A549 (cell line): ENCODE data around the gene PTBP2. TPM values are rescaled to one million over a fixed set of nuclear protein-coding genes. Genes with fewer than 3 reads are reported as not detected.

Source experiments
- ATAC-seq, 2 experiments: fragments of 200-7000 bp in 1 of 2; fragments of >200 bp in 1 of 2; cut with Nextera tagmentation in 1 of 2; cut with Tn5 transposase in 1 of 2; 3 replicates each; pipeline versions ENCODE4 v1.8.0 to v1.9.1; 2018 to 2020; ENCODE audit warnings: mild to moderate bottlenecking in 1 of 2, moderate library complexity in 1 of 2
- CTCF ChIA-PET: fragments of 300-600 bp; sonication (Branson Sonifier 250); formaldehyde crosslinking; extraction: SDS; loops from one replicate; lab custom pipeline; 2021; ENCODE audit warnings: antibody characterized with exemption, inconsistent platforms; lab: Yijun Ruan, JAX
- POLR2A ChIA-PET: fragments of 350-600 bp; formaldehyde crosslinking; extraction: SDS; loops from one replicate; lab custom pipeline; 2021; ENCODE audit warnings: antibody characterized with exemption, inconsistent platforms; lab: Yijun Ruan, JAX
- DNase-seq, 2 experiments: peaks; one replicate each; pipeline versions ENCODE4 v3.0.0 to v3.0.0-alpha.2; 2011 to 2016; ENCODE audit warnings: low read depth in 1 of 2, low spot score in 1 of 2
- FAIRE-seq: peaks from 2 replicates; lab custom pipeline; 2011; peaks lifted over from hg19 to GRCh38; lab: Jason Lieb, UNC
- H3K27ac ChIP-seq, 2 experiments: fragments of >200 bp; sonication (Bioruptor Twin); formaldehyde crosslinking; 3 replicates each; pipeline ENCODE4 v1.5.1; 2016 to 2017
- H3K4me1 ChIP-seq: fragments of >200 bp; sonication (Bioruptor Twin); formaldehyde crosslinking; 3 replicates; pipeline ENCODE4 v1.6.1; 2016
- H3K4me2 ChIP-seq: fragments of >200 bp; sonication (Bioruptor Twin); formaldehyde crosslinking; 3 replicates; pipeline ENCODE4 v1.6.1; 2016
- H3K4me3 ChIP-seq: fragments of >200 bp; sonication (Bioruptor Twin); formaldehyde crosslinking; 3 replicates; pipeline ENCODE4 v1.5.1; 2016
- H3K9me3 ChIP-seq: fragments of >200 bp; sonication (Bioruptor Twin); formaldehyde crosslinking; 3 replicates; pipeline ENCODE4 v1.6.1; 2016
- BCL3 ChIP-seq: fragments of >200 bp; sonication (Bioruptor Twin); formaldehyde crosslinking; IDR thresholded peaks from 3 replicates; pipeline ENCODE4 v1.6.1; 2016
- CBX8 ChIP-seq: fragments of 200-600 bp; sonication (generic); IDR thresholded peaks from 2 replicates; pipeline ENCODE4 v1.6.1; 2016
- CHD4 ChIP-seq: fragments of 200-600 bp; sonication (generic); IDR thresholded peaks from 2 replicates; pipeline ENCODE4 v1.6.1; 2016; ENCODE audit warnings: antibody characterized with exemption, mild to moderate bottlenecking, borderline replicate concordance
- E2F6 ChIP-seq: IDR thresholded peaks from 2 replicates; pipeline ENCODE4 v1.6.1; 2012; ENCODE audit warnings: low read depth, borderline replicate concordance
- EHF ChIP-seq: fragments of 250-450 bp; sonication (Bioruptor Pico); IDR thresholded peaks from 2 replicates; pipeline ENCODE4 v1.5.0; 2020; ENCODE audit warnings: mild to moderate bottlenecking
- ESRRA ChIP-seq: fragments of 150-350 bp; IDR thresholded peaks from 2 replicates; pipeline ENCODE4 v1.6.1; 2014; ENCODE audit warnings: mild to moderate bottlenecking, low read length, borderline replicate concordance
- FOSL2 ChIP-seq, 2 experiments: fragments of 450-650 bp in 1 of 2; fragments of >200 bp in 1 of 2; sonication (Bioruptor Twin) in 1 of 2; formaldehyde crosslinking; IDR thresholded peaks; 2 replicates each; pipeline versions ENCODE4 v1.5.0 to v1.6.1; 2016 to 2020; ENCODE audit warnings: mild to moderate bottlenecking in 1 of 2, moderate library complexity in 1 of 2
- GATA3 ChIP-seq: IDR thresholded peaks from 2 replicates; pipeline ENCODE4 v1.6.1; 2012; ENCODE audit warnings: borderline replicate concordance
- HEYL ChIP-seq: fragments of 250-450 bp; sonication (Bioruptor Pico); IDR thresholded peaks from 2 replicates; pipeline ENCODE4 v1.8.0; 2021; ENCODE audit warnings: mild to moderate bottlenecking, moderate library complexity
- HOXA7 ChIP-seq: fragments of 250-450 bp; sonication (Bioruptor Pico); IDR thresholded peaks from 2 replicates; pipeline ENCODE4 v1.5.0; 2020; ENCODE audit warnings: mild to moderate bottlenecking, moderate library complexity
- HOXB5 ChIP-seq: fragments of 250-450 bp; sonication (Bioruptor Pico); IDR thresholded peaks from 2 replicates; pipeline ENCODE4 v1.5.0; 2020; ENCODE audit warnings: mild to moderate bottlenecking, moderate library complexity
- JUNB ChIP-seq: fragments of >200 bp; sonication (Bioruptor Twin); formaldehyde crosslinking; IDR thresholded peaks from 2 replicates; pipeline ENCODE4 v1.6.1; 2016
- KDM1A ChIP-seq: fragments of 200-600 bp; sonication (generic); IDR thresholded peaks from 2 replicates; pipeline ENCODE4 v1.6.1; 2016; ENCODE audit warnings: low read depth, mild to moderate bottlenecking
- KDM5A ChIP-seq: fragments of 200-600 bp; sonication (generic); IDR thresholded peaks from 2 replicates; pipeline ENCODE4 v1.6.1; 2016; ENCODE audit warnings: antibody characterized with exemption, mild to moderate bottlenecking
- MYC ChIP-seq: IDR thresholded peaks from 2 replicates; pipeline ENCODE4 v1.6.1; 2012; ENCODE audit warnings: mild to moderate bottlenecking, inconsistent platforms, low read length, improper control_type of control experiment, borderline replicate concordance
- NFE2L2 ChIP-seq: fragments of 150-350 bp; conservative IDR thresholded peaks from 2 replicates; pipeline ENCODE4 v1.6.1; 2014; ENCODE audit warnings: low read length
- POLR2A ChIP-seq: IDR thresholded peaks from 2 replicates; pipeline ENCODE4 v1.6.1; 2012; ENCODE audit warnings: mild to moderate bottlenecking, low read length
- RNF2 ChIP-seq: fragments of 200-600 bp; sonication (generic); IDR thresholded peaks from 2 replicates; pipeline ENCODE4 v1.6.1; 2016; ENCODE audit warnings: low read depth, mild to moderate bottlenecking, antibody characterized with exemption, moderate library complexity, borderline replicate concordance
- SMC3 ChIP-seq: fragments of >200 bp; sonication (Bioruptor Twin); formaldehyde crosslinking; IDR thresholded peaks from 3 replicates; pipeline ENCODE4 v1.6.1; 2018; ENCODE audit warnings: inconsistent platforms
- TFCP2L1 ChIP-seq: fragments of 250-450 bp; sonication (Bioruptor Pico); IDR thresholded peaks from 2 replicates; pipeline ENCODE4 v1.5.0; 2021; ENCODE audit warnings: mild to moderate bottlenecking
- ZC3H11A ChIP-seq: fragments of 450-650 bp; IDR thresholded peaks from 2 replicates; pipeline ENCODE4 v1.6.1; 2014; ENCODE audit warnings: antibody characterized with exemption, mild to moderate bottlenecking
- ZSCAN20 ChIP-seq: fragments of 250-450 bp; sonication (Bioruptor Pico); IDR thresholded peaks from 2 replicates; pipeline ENCODE4 v1.8.0; 2022; ENCODE audit warnings: mild to moderate bottlenecking, moderate library complexity
- WGBS: methylation state at CpG from one replicate; pipeline ENCODE4 v1.1.6; 2017; ENCODE audit errors: missing lambda C conversion rate; 5-methylcytosine and 5-hydroxymethylcytosine counted together
- polyA plus RNA-seq, 4 experiments: library from polyadenylated mRNA; depleted of rRNA in 3 of 4; stranded (reverse); fragments of >200 nt; fragmentation: RNase III in 1 of 4; extraction: RNeasy Plus Mini Kit Qiagen cat#74134 plus additional on column Dnase treatment in 1 of 4; gene quantifications; 2 replicates in 3 of 4; 3 replicates in 1 of 4; pipeline ENCODE4 v1.2.3, GENCODE V29; 2011 to 2017
- TF ChIP-seq, protein P1 (sequence below): fragments of 250-450 bp; sonication (Bioruptor Pico); IDR thresholded peaks from 2 replicates; pipeline ENCODE4 v1.5.0; 2020; ENCODE audit warnings: low read depth, mild to moderate bottlenecking, moderate library complexity
- TF ChIP-seq, protein P2 (sequence below): fragments of 250-450 bp; sonication (Bioruptor Pico); IDR thresholded peaks from 2 replicates; pipeline ENCODE4 v1.5.0; 2021; ENCODE audit warnings: mild to moderate bottlenecking, moderate library complexity, borderline replicate concordance
- TF ChIP-seq, protein P3 (sequence below): IDR thresholded peaks from 2 replicates; pipeline ENCODE4 v1.6.1; 2012

The PTBP2 gene
- polyA plus RNA-seq, 2 of the 4 experiments (the other 2 are of a cell fraction), result 6.1 to 20.2 TPM

DNA sequence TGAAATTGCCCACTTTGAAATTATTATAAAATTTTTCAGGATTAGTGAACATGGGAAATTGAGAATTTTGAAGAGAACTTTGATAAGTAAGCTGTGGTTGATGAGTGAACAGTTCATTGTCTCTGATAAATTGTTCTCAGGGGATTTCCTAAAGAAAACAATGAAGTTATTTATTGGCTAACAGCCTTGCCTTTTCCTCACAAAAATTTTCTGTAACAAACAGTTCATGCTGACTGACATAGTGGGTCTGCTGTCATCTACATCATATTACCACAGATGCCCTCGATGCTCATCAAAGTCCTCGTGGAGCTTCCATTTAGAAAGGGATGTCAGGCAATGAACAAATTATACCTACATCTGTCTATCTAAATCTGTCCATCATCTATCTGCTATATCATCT lies 113.4 kb downstream of the PTBP2 start:
- TF ChIP-seq KDM5A, result no peak
- no peak for TF ChIP-seq E2F6
- no peak for TF ChIP-seq ESRRA
- TF ChIP-seq, protein P1, sequence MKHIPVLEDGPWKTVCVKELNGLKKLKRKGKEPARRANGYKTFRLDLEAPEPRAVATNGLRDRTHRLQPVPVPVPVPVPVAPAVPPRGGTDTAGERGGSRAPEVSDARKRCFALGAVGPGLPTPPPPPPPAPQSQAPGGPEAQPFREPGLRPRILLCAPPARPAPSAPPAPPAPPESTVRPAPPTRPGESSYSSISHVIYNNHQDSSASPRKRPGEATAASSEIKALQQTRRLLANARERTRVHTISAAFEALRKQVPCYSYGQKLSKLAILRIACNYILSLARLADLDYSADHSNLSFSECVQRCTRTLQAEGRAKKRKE (CRISPR knock-in tag), result no peak
- TF ChIP-seq CHD4, result no peak
- TF ChIP-seq KDM1A, result no peak
- TF ChIP-seq BCL3, result no peak
- no peak for TF ChIP-seq GATA3
- TF ChIP-seq MYC, result no peak
- no peak for TF ChIP-seq ZC3H11A
- TF ChIP-seq, protein P2, sequence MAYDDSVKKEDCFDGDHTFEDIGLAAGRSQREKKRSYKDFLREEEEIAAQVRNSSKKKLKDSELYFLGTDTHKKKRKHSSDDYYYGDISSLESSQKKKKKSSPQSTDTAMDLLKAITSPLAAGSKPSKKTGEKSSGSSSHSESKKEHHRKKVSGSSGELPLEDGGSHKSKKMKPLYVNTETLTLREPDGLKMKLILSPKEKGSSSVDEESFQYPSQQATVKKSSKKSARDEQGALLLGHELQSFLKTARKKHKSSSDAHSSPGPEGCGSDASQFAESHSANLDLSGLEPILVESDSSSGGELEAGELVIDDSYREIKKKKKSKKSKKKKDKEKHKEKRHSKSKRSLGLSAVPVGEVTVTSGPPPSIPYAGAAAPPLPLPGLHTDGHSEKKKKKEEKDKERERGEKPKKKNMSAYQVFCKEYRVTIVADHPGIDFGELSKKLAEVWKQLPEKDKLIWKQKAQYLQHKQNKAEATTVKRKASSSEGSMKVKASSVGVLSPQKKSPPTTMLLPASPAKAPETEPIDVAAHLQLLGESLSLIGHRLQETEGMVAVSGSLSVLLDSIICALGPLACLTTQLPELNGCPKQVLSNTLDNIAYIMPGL (CRISPR knock-in tag), result no peak
- no peak for TF ChIP-seq ZSCAN20 (CRISPR knock-in tag)
- TF ChIP-seq HOXB5 (CRISPR knock-in tag), result no peak
- H3K4me2 ChIP-seq, result no peak overlapping the region
- H3K27ac ChIP-seq, result no peak overlapping the region
- FAIRE-seq (no peak), ATAC-seq (no peak), DNase-seq (no peak)
- H3K4me3 ChIP-seq, result no peak overlapping the region
- ChIA-PET CTCF (no interaction called here), POLR2A (no interaction called here)
- no peaks in the 10 kb centered on the region for H3K4me1 ChIP-seq
- H3K9me3 ChIP-seq, result no peaks in the 10 kb centered on the region
- WGBS, result 85% methylated on average over 2 of the region's 2 CpGs

DNA sequence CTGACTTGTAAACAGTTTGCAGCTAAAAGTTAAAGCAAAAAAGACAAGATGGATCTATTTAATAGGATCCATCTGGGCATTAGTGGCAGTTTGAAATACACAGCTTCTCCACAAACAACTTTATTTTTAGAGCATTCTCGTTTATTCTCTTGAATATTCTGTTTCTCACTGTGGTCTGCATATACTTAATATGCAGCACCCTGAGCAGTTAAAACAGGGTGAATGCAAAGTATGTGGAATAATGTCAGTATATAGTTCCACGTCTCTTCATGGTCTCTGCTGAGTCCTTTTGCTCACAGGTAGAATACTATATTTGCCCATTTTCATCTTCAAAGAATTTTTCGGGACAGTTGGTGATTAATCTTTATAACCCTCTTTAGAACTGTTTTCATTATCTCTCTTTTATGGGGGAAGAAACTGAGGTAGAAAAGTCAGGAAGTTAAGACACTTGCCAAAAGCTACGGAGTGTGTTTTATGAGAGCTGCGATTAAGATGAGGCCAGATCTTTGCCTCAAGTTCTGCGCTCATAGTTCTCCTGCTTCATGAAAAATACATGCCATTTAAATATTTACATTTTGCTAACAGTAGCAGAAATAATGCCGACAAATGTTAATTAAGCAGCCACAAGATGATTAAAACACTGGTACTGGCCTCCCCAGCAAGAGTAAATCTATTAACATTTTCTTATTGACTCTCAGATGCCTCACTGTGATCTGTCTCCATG lies 115.6 kb downstream of the PTBP2 start:
- CTCF ChIA-PET, result interaction anchor here (0.5 to 1.0 kb wide), 2 partner anchors 8 to 15 kb away, joined by 3 to 4 read pairs; no protein-coding TSS in a partner anchor
- Histone ChIP-seq H3K4me2 (no peak overlapping the region), H3K27ac (no peak overlapping the region), H3K4me3 (no peak overlapping the region), H3K9me3 (no peaks in the 10 kb centered on the region), H3K4me1 (no peaks in the 10 kb centered on the region)
- 81% methylated on average over 7 of the region's 7 CpGs for WGBS
- TF ChIP-seq, protein P3, sequence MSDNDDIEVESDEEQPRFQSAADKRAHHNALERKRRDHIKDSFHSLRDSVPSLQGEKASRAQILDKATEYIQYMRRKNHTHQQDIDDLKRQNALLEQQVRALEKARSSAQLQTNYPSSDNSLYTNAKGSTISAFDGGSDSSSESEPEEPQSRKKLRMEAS, result no peak
- TF ChIP-seq NFE2L2 (no peak), SMC3 (no peak), EHF (CRISPR knock-in tag) (no peak), KDM1A (no peak), HOXA7 (no peak), POLR2A (no peak), JUNB (no peak), RNF2 (no peak), CBX8 (no peak), TFCP2L1 (CRISPR knock-in tag) (no peak), CHD4 (no peak), HEYL (CRISPR knock-in tag) (no peak), ZSCAN20 (CRISPR knock-in tag) (no peak), ESRRA (no peak), FOSL2 (IDR thresholded peaks at IDR 0.05) (no peak), FOSL2 (CRISPR knock-in tag; IDR thresholded peaks at IDR 0.05) (no peak)
- TF ChIP-seq, protein P1 (CRISPR knock-in tag), result no peak
- no peak for FAIRE-seq
- no peak for DNase-seq
- no peak for ATAC-seq
- POLR2A ChIA-PET, result no interaction called here
